Esophagus (tissue), 2 donors: Measurements from ENCODE around the gene SLFNL1. TPM values are rescaled to one million over a fixed set of nuclear protein-coding genes. Genes with fewer than 3 reads are reported as not detected.

Source experiments
- H3K27ac ChIP-seq, 2 donors: one replicate each; pipeline ENCODE4 v1.5.1; 2013; ENCODE audit warnings: low read depth in 2 of 2, mild to moderate bottlenecking in 2 of 2, inconsistent platforms in 1 of 2, low read length in 1 of 2, moderate library complexity in 1 of 2
- H3K27me3 ChIP-seq, 2 donors: one replicate each; pipeline ENCODE4 v1.6.1; 2013; ENCODE audit warnings: low read length in 2 of 2, control low read depth in 1 of 2, mild to moderate bottlenecking in 1 of 2; ENCODE audit not compliant: insufficient read depth in 2 of 2, control insufficient read depth in 1 of 2
- H3K36me3 ChIP-seq, 2 donors: one replicate each; pipeline ENCODE4 v1.6.1; 2013; ENCODE audit warnings: low read length in 1 of 2; ENCODE audit not compliant: control insufficient read depth in 2 of 2, insufficient read depth in 2 of 2
- H3K4me1 ChIP-seq, 2 donors: one replicate each; pipeline ENCODE4 v1.6.1; 2013; ENCODE audit warnings: low read length in 1 of 2; ENCODE audit not compliant: control insufficient read depth in 2 of 2, insufficient read depth in 2 of 2
- H3K4me3 ChIP-seq, 2 donors: one replicate each; pipeline ENCODE4 v1.5.1; 2013; ENCODE audit warnings: low read length in 2 of 2, mild to moderate bottlenecking in 2 of 2, low read depth in 1 of 2, moderate library complexity in 1 of 2
- H3K9me3 ChIP-seq, 2 donors: one replicate each; pipeline ENCODE4 v1.6.1; 2013; ENCODE audit warnings: mild to moderate bottlenecking in 2 of 2, low read depth in 1 of 2, low read length in 1 of 2, moderate library complexity in 1 of 2; ENCODE audit not compliant: control insufficient read depth in 2 of 2, insufficient read depth in 1 of 2
- WGBS, 2 donors: extraction: QIAGEN DNeasy Blood & Tissue Kit; methylation state at CpG; one replicate each; pipeline ENCODE4 v1.1.7; 2013; 5-methylcytosine and 5-hydroxymethylcytosine counted together
- polyA plus RNA-seq, 2 donors: library from polyadenylated mRNA; stranded (reverse); fragments of 200-250 nt; gene quantifications; one replicate each; pipeline ENCODE4 v1.2.3, GENCODE V29; 2013
- donor health status: healthy with polysubstance abuse.
- donor health status: Bipolar disorder and iron deficiency.

Gene SLFNL1
- polyA plus RNA-seq, 2 donors = 0.08 to 0.16 TPM

- peaks cover 12 to 30% of the 10 kb centered on the region in 2 donors for H3K36me3 ChIP-seq
- WGBS, 2 donors = 70 to 74% methylated on average over 8 of the region's 8 CpGs
- no peaks in the 10 kb centered on the region for H3K27me3 ChIP-seq
- H3K9me3 ChIP-seq = no peaks in the 10 kb centered on the region
- no peak overlapping the region for H3K4me3 ChIP-seq
- H3K27ac ChIP-seq = no peak overlapping the region
- no peaks in the 10 kb centered on the region for H3K4me1 ChIP-seq
These were observed 6.7 kb downstream of the SLFNL1 start for GRCh38 chr1:41014871-41015270.

- Histone ChIP-seq H3K27ac (no peak overlapping the region), H3K4me1 (no peaks in the 10 kb centered on the region), H3K4me3 (no peak overlapping the region), H3K9me3 (no peaks in the 10 kb centered on the region), H3K27me3 (no peaks in the 10 kb centered on the region), H3K36me3 (peaks cover 16 to 30% of the 10 kb centered on the region in 2 donors)
- WGBS, 2 donors = 82 to 84% methylated on average over 7 of the region's 7 CpGs
These were observed 7.7 kb downstream of the SLFNL1 start for GRCh38 chr1:41013796-41014195.

DNA sequence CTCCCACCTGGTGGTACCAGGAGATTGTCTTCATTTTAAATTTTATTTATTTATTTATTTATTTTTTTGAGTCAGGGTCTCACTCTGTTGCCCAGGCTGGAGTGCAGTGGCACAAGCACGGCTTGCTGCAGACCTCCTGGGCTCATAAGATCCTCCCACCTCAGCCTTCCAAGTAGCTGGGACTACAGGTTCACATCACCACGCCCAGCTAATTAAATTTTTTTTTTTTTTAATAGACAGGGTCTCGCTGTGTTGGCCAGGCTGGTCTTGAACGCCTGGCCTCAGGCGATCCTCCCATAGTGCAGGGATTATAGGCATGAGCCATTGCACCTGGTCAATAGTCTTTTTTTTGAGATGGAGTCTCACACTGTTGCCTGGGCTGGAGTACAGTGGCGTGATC is 8.5 kb downstream of the SLFNL1 start:
- no peak overlapping the region for H3K4me3 ChIP-seq
- WGBS, 2 donors = 86 to 89% methylated on average over 6 of the region's 6 CpGs
- H3K9me3 ChIP-seq = no peaks in the 10 kb centered on the region
- H3K27me3 ChIP-seq = no peaks in the 10 kb centered on the region
- no peak overlapping the region for H3K27ac ChIP-seq
- H3K36me3 ChIP-seq = peaks cover 12 to 34% of the 10 kb centered on the region in 2 donors
- H3K4me1 ChIP-seq = no peaks in the 10 kb centered on the region

DNA sequence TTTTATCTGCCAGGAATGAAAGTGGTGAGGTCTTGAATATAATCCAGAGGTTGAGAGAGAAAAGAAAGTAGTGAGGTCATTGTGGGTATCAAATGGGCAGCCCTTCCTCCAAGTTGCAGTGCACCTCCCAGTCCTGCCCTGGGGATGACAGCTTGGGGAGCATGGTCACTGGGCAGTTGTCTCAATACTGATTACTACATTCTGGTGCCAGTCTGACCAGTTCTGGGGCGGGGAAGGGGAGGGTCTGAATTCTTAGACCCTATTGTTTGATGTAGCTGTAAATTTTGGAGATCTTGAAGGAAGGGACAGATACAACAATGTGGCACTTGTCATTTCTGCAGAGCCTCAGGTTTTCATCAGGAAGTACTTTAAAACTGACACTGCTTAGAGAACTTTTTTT is 11.2 kb downstream of the SLFNL1 start:
- WGBS, 2 donors = 83 to 90% methylated on average over 1 of the region's 1 CpG
- no peak overlapping the region for H3K27ac ChIP-seq
- H3K36me3 ChIP-seq = peaks cover 9 to 29% of the 10 kb centered on the region in 2 donors

GRCh38 chr1:41009466-41009865 is 12.1 kb downstream of the SLFNL1 start:
- WGBS, 2 donors = 89 to 90% methylated on average over 8 of the region's 8 CpGs
- no peaks in the 10 kb centered on the region for H3K9me3 ChIP-seq
- no peak overlapping the region for H3K27ac ChIP-seq
- H3K36me3 ChIP-seq = peaks cover 9 to 29% of the 10 kb centered on the region in 2 donors
- H3K4me3 ChIP-seq = no peak overlapping the region
- no peaks in the 10 kb centered on the region for H3K27me3 ChIP-seq
- H3K4me1 ChIP-seq = peaks cover 0 to 7% of the 10 kb centered on the region in 2 donors

More for the DNA sequence above, 11.2 kb downstream of the SLFNL1 start:
- H3K4me1 ChIP-seq = peaks cover 0 to 7% of the 10 kb centered on the region in 2 donors
- no peaks in the 10 kb centered on the region for H3K27me3 ChIP-seq
- H3K4me3 ChIP-seq = no peak overlapping the region
- H3K9me3 ChIP-seq = no peaks in the 10 kb centered on the region

- WGBS, 2 donors = 63 to 76% methylated on average over 19 of the region's 19 CpGs
- H3K27ac ChIP-seq = peak overlapping the region; percentile 51 to 86
These were observed 14.3 kb downstream of the SLFNL1 start for GRCh38 chr1:41006942-41007865.

GRCh38 chr1:41005876-41006275 is 15.6 kb downstream of the SLFNL1 start:
- Histone ChIP-seq H3K27me3 (no peaks in the 10 kb centered on the region), H3K27ac (no peak overlapping the region), H3K4me1 (peaks cover 0 to 13% of the 10 kb centered on the region in 2 donors), H3K36me3 (peaks cover 9 to 25% of the 10 kb centered on the region in 2 donors), H3K4me3 (no peak overlapping the region), H3K9me3 (no peaks in the 10 kb centered on the region)
- 80 to 86% methylated on average over 5 of the region's 5 CpGs for WGBS, 2 donors

More at GRCh38 chr1:41006942-41007865, 14.3 kb downstream of the SLFNL1 start:
- H3K4me1 ChIP-seq = peaks cover 0 to 13% of the 10 kb centered on the region in 2 donors
- H3K27me3 ChIP-seq = no peaks in the 10 kb centered on the region
- no peaks in the 10 kb centered on the region for H3K9me3 ChIP-seq
- peaks cover 9 to 29% of the 10 kb centered on the region in 2 donors for H3K36me3 ChIP-seq
- no peak overlapping the region for H3K4me3 ChIP-seq

- H3K36me3 ChIP-seq = peaks cover 6 to 20% of the 10 kb centered on the region in 2 donors
- no peaks in the 10 kb centered on the region for H3K27me3 ChIP-seq
- H3K27ac ChIP-seq = peak overlapping the region in 1 of 2 donors; percentile 22
- H3K4me3 ChIP-seq = no peak overlapping the region
- WGBS, 2 donors = 38 to 43% methylated on average over 11 of the region's 11 CpGs
- no peaks in the 10 kb centered on the region for H3K9me3 ChIP-seq
- H3K4me1 ChIP-seq = peaks cover 0 to 13% of the 10 kb centered on the region in 2 donors
These were observed 17.8 kb downstream of the SLFNL1 start for GRCh38 chr1:41003640-41004220.

GRCh38 chr1:41003127-41003639 is 18.3 kb downstream of the SLFNL1 start:
- WGBS, 2 donors = 85% methylated on average over 9 of the region's 9 CpGs
- peak overlapping the region; percentile 11 to 24 for H3K27ac ChIP-seq
- H3K36me3 ChIP-seq = peaks cover 9 to 16% of the 10 kb centered on the region in 2 donors

More at GRCh38 chr1:41003127-41003639, 18.3 kb downstream of the SLFNL1 start:
- H3K9me3 ChIP-seq = no peaks in the 10 kb centered on the region
- no peaks in the 10 kb centered on the region for H3K27me3 ChIP-seq
- H3K4me3 ChIP-seq = no peak overlapping the region
- peaks cover 0 to 13% of the 10 kb centered on the region in 2 donors for H3K4me1 ChIP-seq
